Activated CD8-positive, alpha-beta T cell treated with anti-CD3 and anti-CD28 coated beads for 36 hours (primary cell): Measurements from ENCODE around the gene ERBB4. TPM values are rescaled to one million over a fixed set of nuclear protein-coding genes. Genes with fewer than 3 reads are reported as not detected.

Experiments
- ATAC-seq: fragments of 200-7000 bp; cut with Tn5 transposase; one replicate; pipeline ENCODE4 v1.10.0; 2021; ENCODE audit warnings: mild to moderate bottlenecking, moderate library complexity
- CTCF ChIA-PET: fragments of 350-600 bp; sonication (Branson Sonifier 250); formaldehyde crosslinking; loops from one replicate; lab custom pipeline; 2021; ENCODE audit warnings: antibody characterized with exemption; lab: Charles Lee
- POLR2A ChIA-PET: fragments of 350-600 bp; sonication (Branson Sonifier 250); formaldehyde crosslinking; loops from one replicate; lab custom pipeline; 2021; ENCODE audit warnings: antibody characterized with exemption; lab: Charles Lee
- DNase-seq: peaks from one replicate; pipeline ENCODE4 v3.0.0-alpha.2; 2020
- H3K27ac Mint-ChIP-seq: one replicate; pipeline ENCODE4 v1.8.0; 2021; ENCODE audit warnings: mild to moderate bottlenecking, mixed read lengths
- H3K27me3 Mint-ChIP-seq: one replicate; pipeline ENCODE4 v1.8.0; 2021; ENCODE audit warnings: mixed read lengths
- H3K36me3 Mint-ChIP-seq: one replicate; pipeline ENCODE4 v1.8.0; 2021; ENCODE audit warnings: low read depth, mixed read lengths
- H3K4me1 Mint-ChIP-seq: one replicate; pipeline ENCODE4 v1.8.0; 2021; ENCODE audit warnings: low read depth, mixed read lengths
- H3K4me3 Mint-ChIP-seq: one replicate; pipeline ENCODE4 v1.8.0; 2021; ENCODE audit warnings: mild to moderate bottlenecking, moderate library complexity, mixed read lengths
- H3K9me3 Mint-ChIP-seq: one replicate; pipeline ENCODE4 v1.8.0; 2021; ENCODE audit warnings: mixed read lengths
- intact Hi-C: fragments of 100-400 bp; cut with micrococcal nuclease; formaldehyde crosslinking; loops from one replicate; pipeline ENCODE4 v1.10.0; 2022
- total RNA-seq, 2 experiments: library from RNA; stranded (reverse); gene quantifications; one replicate each; pipeline ENCODE4 v1.2.3, GENCODE V29; 2021
- TF ChIP-seq, protein P1 (sequence below): fragments of 200-600 bp; IDR thresholded peaks from one replicate; pipeline ENCODE4 v1.8.0; 2022; ENCODE audit warnings: antibody characterized with exemption, mild to moderate bottlenecking

The ERBB4 gene
- total RNA-seq, 2 experiments from 2014 or later = not detected

DNA sequence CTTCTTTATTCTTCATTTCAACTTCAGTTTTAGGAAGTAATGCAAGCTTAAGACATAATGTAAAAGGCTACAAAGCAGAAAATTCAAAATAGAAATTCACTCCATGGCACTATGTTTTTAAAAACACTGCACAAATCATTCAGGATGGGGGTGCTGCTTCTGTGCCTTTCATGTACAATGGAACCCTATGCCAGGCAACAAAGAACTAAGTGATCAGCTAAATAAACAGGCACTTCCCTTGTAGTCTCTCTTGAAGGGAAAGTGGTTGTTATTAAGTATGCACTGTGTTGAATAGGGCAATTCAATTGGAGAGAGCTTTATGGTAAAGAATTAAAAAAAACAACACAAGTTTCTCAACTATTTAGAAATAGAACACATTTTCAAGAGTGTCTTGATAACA is 10.9 kb upstream of the ERBB4 start:
- no peak overlapping the region for H3K27ac Mint-ChIP-seq
- no peak for ATAC-seq
- H3K4me3 Mint-ChIP-seq = no peak overlapping the region
- H3K27me3 Mint-ChIP-seq = peaks cover 2% of the 10 kb centered on the region
- ChIA-PET CTCF (interaction anchor here (1.2 kb wide), 1 partner anchor 9 kb away, joined by 3 read pairs; no protein-coding TSS in a partner anchor), POLR2A (no interaction called here)
- intact Hi-C loops = no loop called here
- no peaks in the 10 kb centered on the region for H3K36me3 Mint-ChIP-seq
- DNase-seq = no peak
- TF ChIP-seq, protein P1, sequence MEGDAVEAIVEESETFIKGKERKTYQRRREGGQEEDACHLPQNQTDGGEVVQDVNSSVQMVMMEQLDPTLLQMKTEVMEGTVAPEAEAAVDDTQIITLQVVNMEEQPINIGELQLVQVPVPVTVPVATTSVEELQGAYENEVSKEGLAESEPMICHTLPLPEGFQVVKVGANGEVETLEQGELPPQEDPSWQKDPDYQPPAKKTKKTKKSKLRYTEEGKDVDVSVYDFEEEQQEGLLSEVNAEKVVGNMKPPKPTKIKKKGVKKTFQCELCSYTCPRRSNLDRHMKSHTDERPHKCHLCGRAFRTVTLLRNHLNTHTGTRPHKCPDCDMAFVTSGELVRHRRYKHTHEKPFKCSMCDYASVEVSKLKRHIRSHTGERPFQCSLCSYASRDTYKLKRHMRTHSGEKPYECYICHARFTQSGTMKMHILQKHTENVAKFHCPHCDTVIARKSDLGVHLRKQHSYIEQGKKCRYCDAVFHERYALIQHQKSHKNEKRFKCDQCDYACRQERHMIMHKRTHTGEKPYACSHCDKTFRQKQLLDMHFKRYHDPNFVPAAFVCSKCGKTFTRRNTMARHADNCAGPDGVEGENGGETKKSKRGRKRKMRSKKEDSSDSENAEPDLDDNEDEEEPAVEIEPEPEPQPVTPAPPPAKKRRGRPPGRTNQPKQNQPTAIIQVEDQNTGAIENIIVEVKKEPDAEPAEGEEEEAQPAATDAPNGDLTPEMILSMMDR = no peak
- H3K4me1 Mint-ChIP-seq = no peaks in the 10 kb centered on the region
- no peaks in the 10 kb centered on the region for H3K9me3 Mint-ChIP-seq

DNA sequence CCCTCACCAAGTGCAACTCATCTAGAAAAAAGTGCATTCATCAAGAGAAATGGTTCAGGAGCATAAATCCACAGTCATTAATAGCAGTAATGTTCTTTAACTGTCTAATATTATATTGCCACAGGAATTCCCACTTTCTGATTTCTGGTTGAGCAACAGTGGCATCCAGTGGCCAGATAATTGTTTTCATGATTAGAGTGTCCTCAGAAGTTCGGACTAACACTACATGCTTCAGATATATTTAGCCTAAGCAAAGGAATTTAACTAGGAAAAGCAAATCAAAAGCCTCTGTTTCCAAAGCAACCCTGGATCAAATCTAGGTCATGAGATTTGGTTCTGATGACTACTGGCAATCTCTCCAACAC is 9.8 kb upstream of the ERBB4 start:
- Mint-ChIP-seq H3K4me1 (no peaks in the 10 kb centered on the region), H3K27ac (no peak overlapping the region), H3K27me3 (peaks cover 2% of the 10 kb centered on the region), H3K36me3 (no peaks in the 10 kb centered on the region), H3K4me3 (no peak overlapping the region), H3K9me3 (no peaks in the 10 kb centered on the region)
- POLR2A ChIA-PET = no interaction called here
- DNase-seq = no peak
- intact Hi-C loops = no loop called here
- CTCF ChIA-PET = no interaction called here
- TF ChIP-seq, protein P1 = no peak
- ATAC-seq = no peak

DNA sequence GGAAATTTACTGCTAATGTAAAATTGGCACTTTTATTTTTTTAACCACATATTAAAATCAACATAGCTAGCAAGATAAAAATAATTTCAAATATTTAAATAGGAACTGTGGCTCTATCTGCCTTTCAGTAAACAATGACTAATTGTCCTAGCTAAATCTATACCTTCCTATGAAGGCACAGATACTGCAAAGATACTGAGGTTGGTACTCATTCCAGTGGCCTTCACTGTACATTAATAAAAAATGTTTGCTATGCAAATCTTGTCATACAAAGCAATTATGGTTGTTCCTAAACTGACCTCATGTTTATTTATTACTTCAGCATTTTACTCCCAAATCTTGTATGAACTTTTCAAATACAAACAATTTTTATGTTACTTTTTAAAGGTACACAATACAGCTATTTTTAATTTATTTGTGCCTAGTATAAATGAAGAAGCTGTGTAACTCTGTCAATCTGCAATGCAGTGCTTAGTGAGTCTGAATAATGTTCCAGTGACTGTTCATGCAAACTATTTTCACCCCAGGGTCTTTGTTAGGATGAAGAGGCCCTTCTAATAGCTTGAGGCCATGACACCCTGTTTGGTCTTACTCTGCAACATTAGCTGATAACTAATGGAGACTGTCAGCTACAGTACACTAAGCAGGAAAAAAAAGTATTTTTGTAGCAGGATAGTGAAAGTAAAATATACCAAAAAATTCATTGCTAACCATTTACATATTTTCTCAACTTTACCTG is 9.3 kb upstream of the ERBB4 start:
- ChIA-PET CTCF (interaction anchor here (1.1 kb wide), 1 partner anchor 19 kb away, joined by 3 read pairs; no protein-coding TSS in a partner anchor), POLR2A (no interaction called here)
- DNase-seq (no peak), ATAC-seq (no peak)
- no peaks in the 10 kb centered on the region for H3K4me1 Mint-ChIP-seq
- H3K4me3 Mint-ChIP-seq = no peak overlapping the region
- intact Hi-C loops = no loop called here
- H3K36me3 Mint-ChIP-seq = no peaks in the 10 kb centered on the region
- no peak overlapping the region for H3K27ac Mint-ChIP-seq
- peaks cover 2% of the 10 kb centered on the region for H3K27me3 Mint-ChIP-seq
- TF ChIP-seq, protein P1 = no peak
- no peaks in the 10 kb centered on the region for H3K9me3 Mint-ChIP-seq

DNA sequence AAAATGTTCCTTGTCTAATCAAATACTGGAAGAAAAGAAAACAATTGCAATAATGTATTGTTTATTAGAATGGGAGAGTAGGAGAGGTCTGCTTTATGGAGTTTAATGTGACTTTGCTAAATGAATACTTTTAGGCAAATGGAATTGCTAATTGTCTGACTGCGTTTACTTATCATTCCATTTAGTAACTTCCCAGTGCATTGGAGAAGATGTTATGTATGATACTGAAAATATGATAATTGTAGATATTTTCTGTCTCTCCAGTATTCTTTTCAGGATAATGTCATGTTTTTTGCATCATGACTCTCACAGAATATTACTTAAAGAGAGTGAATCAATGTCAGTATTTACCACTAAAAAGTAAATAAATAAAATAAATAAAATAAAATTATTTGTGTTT is 8.1 kb upstream of the ERBB4 start:
- H3K9me3 Mint-ChIP-seq = no peaks in the 10 kb centered on the region
- intact Hi-C loops = no loop called here
- no peaks in the 10 kb centered on the region for H3K4me1 Mint-ChIP-seq
- ATAC-seq = no peak
- CTCF ChIA-PET = no interaction called here
- TF ChIP-seq, protein P1 = no peak
- DNase-seq = no peak
- no peak overlapping the region for H3K27ac Mint-ChIP-seq
- no peaks in the 10 kb centered on the region for H3K36me3 Mint-ChIP-seq
- POLR2A ChIA-PET = no interaction called here
- H3K27me3 Mint-ChIP-seq = peaks cover 3% of the 10 kb centered on the region
- no peak overlapping the region for H3K4me3 Mint-ChIP-seq

DNA sequence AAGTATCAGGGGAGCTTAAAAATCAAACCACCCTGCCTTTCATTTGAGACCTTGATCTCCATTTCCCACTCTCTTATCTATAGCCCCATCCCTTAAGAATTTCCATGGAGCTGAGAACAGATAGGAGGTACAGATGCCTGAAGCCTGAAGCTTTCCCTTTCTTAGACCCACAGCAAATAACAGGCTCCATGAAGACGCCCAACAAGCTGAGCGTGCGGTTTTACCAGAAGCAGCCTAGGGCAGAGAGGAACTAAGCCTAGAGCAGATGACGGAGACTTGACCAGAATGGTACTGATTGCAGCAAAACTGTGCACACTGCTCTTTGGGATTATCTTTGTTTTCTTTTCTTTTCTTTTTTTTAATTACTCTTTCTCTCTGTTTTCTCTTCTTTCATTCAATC is 1.7 kb upstream of the ERBB4 start:
- Mint-ChIP-seq H3K36me3 (no peaks in the 10 kb centered on the region), H3K4me1 (peaks cover 16% of the 10 kb centered on the region), H3K4me3 (no peak overlapping the region), H3K27ac (no peak overlapping the region), H3K27me3 (peaks cover 40% of the 10 kb centered on the region), H3K9me3 (no peaks in the 10 kb centered on the region)
- ChIA-PET CTCF (interaction anchor here (0.9 to 2.6 kb wide), 3 partner anchors 9 to 796 kb away, joined by 3 to 11 read pairs (median 3); no protein-coding TSS in a partner anchor), POLR2A (no interaction called here)
- intact Hi-C loops = no loop called here
- TF ChIP-seq, protein P1 = no peak
- DNase-seq = no peak
- ATAC-seq = no peak
